H1 (cell line): ENCODE data around the gene VAPA. TPM values are rescaled to one million over a fixed set of nuclear protein-coding genes. Genes with fewer than 3 reads are reported as not detected.

Experiments used
- CBX5 ChIP-seq: fragments of 300-800, 300-1000 bp; sonication (generic); IDR thresholded peaks from 2 replicates; pipeline ENCODE4 v1.7.1; 2016; ENCODE audit warnings: antibody characterized with exemption, low read length, low read depth
- CEBPB ChIP-seq: IDR thresholded peaks from 2 replicates; pipeline ENCODE4 v1.6.1; 2012; ENCODE audit warnings: low read depth, low read length
- EP300 ChIP-seq, 2 experiments: IDR thresholded peaks; 1 replicate in 1 of 2; 2 replicates in 1 of 2; pipeline ENCODE4 v1.6.1; 2011 to 2012; ENCODE audit warnings: low read depth in 2 of 2, low read length in 2 of 2, mild to moderate bottlenecking in 2 of 2, borderline replicate concordance in 1 of 2, inconsistent platforms in 1 of 2, moderate library complexity in 1 of 2
- POU5F1 ChIP-seq: IDR thresholded peaks from 2 replicates; pipeline ENCODE4 v1.6.1; 2011; ENCODE audit warnings: low read depth, mild to moderate bottlenecking, low read length, moderate library complexity
- RAD21 ChIP-seq, 2 experiments: IDR thresholded peaks in 1 of 2; conservative IDR thresholded peaks in 1 of 2; 2 replicates each; pipeline ENCODE4 v1.6.1; 2011; ENCODE audit warnings: low read depth in 2 of 2, low read length in 2 of 2, improper control_type of control experiment in 1 of 2, inconsistent platforms in 1 of 2, mild to moderate bottlenecking in 1 of 2, moderate library complexity in 1 of 2
- SIX5 ChIP-seq: IDR thresholded peaks from 2 replicates; pipeline ENCODE4 v1.6.1; 2011; ENCODE audit warnings: mild to moderate bottlenecking, low read depth, low read length
- YY1 ChIP-seq: IDR thresholded peaks from 2 replicates; pipeline ENCODE4 v1.6.1; 2011; ENCODE audit warnings: low read depth, mild to moderate bottlenecking, low read length
- polyA plus RNA-seq, 7 experiments: library from polyadenylated mRNA; depleted of rRNA in 3 of 7; stranded (reverse) in 5 of 7; unstranded in 2 of 7; fragments of >200 nt in 5 of 7; fragments of 200-250 nt in 2 of 7; gene quantifications; 1 replicate in 5 of 7; 2 replicates in 1 of 7; 4 replicates in 1 of 7; pipeline versions ENCODE4 v1.2.1 to v1.2.3, GENCODE V29; 2011 to 2013; ENCODE audit warnings: missing spikeins in 2 of 7, mixed read lengths in 2 of 7
- total RNA-seq: library from RNA; stranded (reverse); fragmentation: NEBNext Ultra II Directional; extraction: Animal tissue kit (Norgen Biotek cat#: 25700); gene quantifications from 2 replicates; pipeline ENCODE4 v1.2.1, GENCODE V29; 2021

VAPA gene
- total and polyA plus RNA-seq, 2 of the 8 experiments (the other 6 are each of a cell fraction or from before 2014, with no cell fraction given): 79.7 to 130 TPM

GRCh38 chr18:9913151-9913525 lies 678 bp upstream of the VAPA start (continued):
- TF ChIP-seq YY1 (no peak), SIX5 (no peak), CEBPB (no peak), POU5F1 (no peak), CBX5 (no peak), RAD21 (IDR thresholded peaks at IDR 0.05 in 1 of 2, conservative IDR thresholded peaks at IDR 0.05 in 1 of 2; ENCODE audit: low read depth in 2 of 2, low read length in 2 of 2) (no peak), EP300 (IDR thresholded peaks at IDR 0.05; ENCODE audit: borderline replicate concordance in 1 of 2, low read depth in 2 of 2, low read length in 2 of 2) (no peak)
